ENCODE data around the gene CCDC24.
A peak's percentile ranks its signal among the peaks of the same experiment; 100 is the strongest.

DNA sequence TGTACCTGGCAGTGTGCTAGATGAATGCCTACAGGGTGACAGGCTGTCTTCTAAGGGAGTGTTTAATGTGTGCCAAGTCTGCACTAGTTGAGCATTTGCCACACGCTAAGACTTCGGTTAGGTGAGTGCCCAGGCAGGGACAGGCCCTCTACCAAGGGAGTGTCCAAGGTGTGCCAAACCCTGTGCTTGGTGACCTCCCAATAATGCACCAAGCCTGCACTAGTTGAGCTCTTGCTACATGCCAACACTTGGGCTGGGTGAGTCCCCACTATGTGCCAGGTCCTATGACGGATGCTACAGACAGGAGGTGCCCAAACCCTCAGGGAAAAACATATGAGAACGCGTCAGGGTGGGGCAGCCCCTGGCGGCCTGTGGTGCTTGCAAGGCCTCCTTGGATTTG is 29.1 kb downstream of the CCDC24 start:
- TF ChIP-seq, protein P1, sequence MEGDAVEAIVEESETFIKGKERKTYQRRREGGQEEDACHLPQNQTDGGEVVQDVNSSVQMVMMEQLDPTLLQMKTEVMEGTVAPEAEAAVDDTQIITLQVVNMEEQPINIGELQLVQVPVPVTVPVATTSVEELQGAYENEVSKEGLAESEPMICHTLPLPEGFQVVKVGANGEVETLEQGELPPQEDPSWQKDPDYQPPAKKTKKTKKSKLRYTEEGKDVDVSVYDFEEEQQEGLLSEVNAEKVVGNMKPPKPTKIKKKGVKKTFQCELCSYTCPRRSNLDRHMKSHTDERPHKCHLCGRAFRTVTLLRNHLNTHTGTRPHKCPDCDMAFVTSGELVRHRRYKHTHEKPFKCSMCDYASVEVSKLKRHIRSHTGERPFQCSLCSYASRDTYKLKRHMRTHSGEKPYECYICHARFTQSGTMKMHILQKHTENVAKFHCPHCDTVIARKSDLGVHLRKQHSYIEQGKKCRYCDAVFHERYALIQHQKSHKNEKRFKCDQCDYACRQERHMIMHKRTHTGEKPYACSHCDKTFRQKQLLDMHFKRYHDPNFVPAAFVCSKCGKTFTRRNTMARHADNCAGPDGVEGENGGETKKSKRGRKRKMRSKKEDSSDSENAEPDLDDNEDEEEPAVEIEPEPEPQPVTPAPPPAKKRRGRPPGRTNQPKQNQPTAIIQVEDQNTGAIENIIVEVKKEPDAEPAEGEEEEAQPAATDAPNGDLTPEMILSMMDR (IDR thresholded peaks at IDR 0.05) = no peak
- peak in 1 of 2 donors; percentile 35 for TF ChIP-seq POLR2AphosphoS5 (IDR thresholded peaks at IDR 0.05; ENCODE audit: insufficient read depth in 1 of 2, low read depth in 1 of 2)
